Measurements from ENCODE around the gene CLHC1.

CLHC1 gene

GRCh38 chr2:55156984-55157383 is 75.1 kb downstream of the CLHC1 start:
- H3K27me3 ChIP-seq (ENCODE audit: insufficient read depth, low read length) = no peaks in the 10 kb centered on the region
- H3K79me2 ChIP-seq (ENCODE audit: control insufficient read depth, insufficient read depth, low read length, poor library complexity) = no peaks in the 10 kb centered on the region
- H3K4me3 ChIP-seq (ENCODE audit: low read depth, low read length) = no peak overlapping the region
- H3K4ac ChIP-seq (ENCODE audit: low read depth, low read length) = no peak overlapping the region
- no peak overlapping the region for H2BK12ac ChIP-seq (ENCODE audit: low read length)
- no peak overlapping the region for H3K23ac ChIP-seq (ENCODE audit: low read length)
- no peak overlapping the region for H3K14ac ChIP-seq (ENCODE audit: low read length)
- H2BK5ac ChIP-seq (ENCODE audit: low read depth, low read length, poor library complexity) = no peak overlapping the region
- no peak overlapping the region for H3K18ac ChIP-seq (ENCODE audit: low read length)
- no peaks in the 10 kb centered on the region for H3K36me3 ChIP-seq (ENCODE audit: control insufficient read depth in 1 of 2, insufficient read depth in 2 of 2, low read length in 2 of 2)
- H3K4me2 ChIP-seq (ENCODE audit: low read length) = no peak overlapping the region
- no peak overlapping the region for H4K91ac ChIP-seq (ENCODE audit: low read depth, low read length)
- H3K79me1 ChIP-seq (ENCODE audit: low read length) = no peaks in the 10 kb centered on the region
- H4K12ac ChIP-seq (ENCODE audit: low read depth, low read length) = no peak overlapping the region
- H3K4me1 ChIP-seq (ENCODE audit: control insufficient read depth in 1 of 2, insufficient read depth in 2 of 2, low read length in 2 of 2) = peaks cover 3 to 19% of the 10 kb centered on the region in 2 experiments
- no peak overlapping the region for H4K8ac ChIP-seq (ENCODE audit: low read depth, low read length)
- no peak overlapping the region for H2AFZ ChIP-seq (ENCODE audit: insufficient read depth, low read length, poor library complexity)
- H2AK5ac ChIP-seq (ENCODE audit: low read length) = no peak overlapping the region
- DNase-seq = no peak
- WGBS (ENCODE audit: extremely low coverage, insufficient coverage, insufficient read length) = no CpG with 5 or more reads among the region's 2 CpGs
- H2BK120ac ChIP-seq (ENCODE audit: insufficient read depth, low read length, poor library complexity) = no peak overlapping the region
- H3K27ac ChIP-seq (ENCODE audit: low read depth, low read length) = no peak overlapping the region
- H3K9me3 ChIP-seq (ENCODE audit: insufficient read depth, low read depth, low read length) = no peaks in the 10 kb centered on the region
- H3K9ac ChIP-seq (ENCODE audit: low read length) = no peak overlapping the region

- Histone ChIP-seq H3K23ac (ENCODE audit: low read length) (no peak overlapping the region), H3K4me2 (ENCODE audit: low read length) (peak overlapping the region; percentile 5), H2AFZ (ENCODE audit: insufficient read depth, low read length, poor library complexity) (no peak overlapping the region), H4K91ac (ENCODE audit: low read depth, low read length) (no peak overlapping the region), H3K4me3 (ENCODE audit: low read depth, low read length) (no peak overlapping the region), H3K4me1 (ENCODE audit: control insufficient read depth in 1 of 2, insufficient read depth in 2 of 2, low read length in 2 of 2) (peaks cover 3 to 19% of the 10 kb centered on the region in 2 experiments), H3K4ac (ENCODE audit: low read depth, low read length) (no peak overlapping the region), H2BK12ac (ENCODE audit: low read length) (no peak overlapping the region), H3K9me3 (ENCODE audit: insufficient read depth, low read depth, low read length) (no peaks in the 10 kb centered on the region), H2AK5ac (ENCODE audit: low read length) (no peak overlapping the region), H3K14ac (ENCODE audit: low read length) (no peak overlapping the region), H3K18ac (ENCODE audit: low read length) (no peak overlapping the region), H2BK120ac (ENCODE audit: insufficient read depth, low read length, poor library complexity) (no peak overlapping the region), H3K27ac (ENCODE audit: low read depth, low read length) (no peak overlapping the region), H3K79me2 (ENCODE audit: control insufficient read depth, insufficient read depth, low read length, poor library complexity) (no peaks in the 10 kb centered on the region), H3K36me3 (ENCODE audit: control insufficient read depth in 1 of 2, insufficient read depth in 2 of 2, low read length in 2 of 2) (no peaks in the 10 kb centered on the region), H2BK5ac (ENCODE audit: low read depth, low read length, poor library complexity) (no peak overlapping the region), H4K8ac (ENCODE audit: low read depth, low read length) (no peak overlapping the region), H3K27me3 (ENCODE audit: insufficient read depth, low read length) (no peaks in the 10 kb centered on the region), H3K79me1 (ENCODE audit: low read length) (no peaks in the 10 kb centered on the region), H4K12ac (ENCODE audit: low read depth, low read length) (no peak overlapping the region), H3K9ac (ENCODE audit: low read length) (no peak overlapping the region)
- WGBS (ENCODE audit: extremely low coverage, insufficient coverage, insufficient read length) = no CpG with 5 or more reads among the region's 2 CpGs
- no peak for DNase-seq
Measured at GRCh38 chr2:55156326-55156725, 75.8 kb downstream of the CLHC1 start.

- DNase-seq = no peak
- Histone ChIP-seq H2AFZ (ENCODE audit: insufficient read depth, low read length, poor library complexity) (no peak overlapping the region), H4K8ac (ENCODE audit: low read depth, low read length) (no peak overlapping the region), H3K23ac (ENCODE audit: low read length) (no peak overlapping the region), H3K27ac (ENCODE audit: low read depth, low read length) (no peak overlapping the region), H3K36me3 (ENCODE audit: control insufficient read depth in 1 of 2, insufficient read depth in 2 of 2, low read length in 2 of 2) (no peaks in the 10 kb centered on the region), H3K4me1 (ENCODE audit: control insufficient read depth in 1 of 2, insufficient read depth in 2 of 2, low read length in 2 of 2) (peaks cover 3 to 19% of the 10 kb centered on the region in 2 experiments), H3K9me3 (ENCODE audit: insufficient read depth, low read depth, low read length) (no peaks in the 10 kb centered on the region), H2BK12ac (ENCODE audit: low read length) (no peak overlapping the region), H3K4ac (ENCODE audit: low read depth, low read length) (no peak overlapping the region), H3K79me2 (ENCODE audit: control insufficient read depth, insufficient read depth, low read length, poor library complexity) (no peaks in the 10 kb centered on the region), H3K18ac (ENCODE audit: low read length) (no peak overlapping the region), H2BK120ac (ENCODE audit: insufficient read depth, low read length, poor library complexity) (no peak overlapping the region), H3K4me2 (ENCODE audit: low read length) (peak overlapping the region; percentile 5), H3K14ac (ENCODE audit: low read length) (no peak overlapping the region), H3K27me3 (ENCODE audit: insufficient read depth, low read length) (no peaks in the 10 kb centered on the region), H3K79me1 (ENCODE audit: low read length) (no peaks in the 10 kb centered on the region), H2AK5ac (ENCODE audit: low read length) (no peak overlapping the region), H2BK5ac (ENCODE audit: low read depth, low read length, poor library complexity) (no peak overlapping the region), H3K9ac (ENCODE audit: low read length) (no peak overlapping the region), H4K12ac (ENCODE audit: low read depth, low read length) (no peak overlapping the region), H3K4me3 (ENCODE audit: low read depth, low read length) (no peak overlapping the region), H4K91ac (ENCODE audit: low read depth, low read length) (no peak overlapping the region)
- no CpG with 5 or more reads among the region's 1 CpG for WGBS (ENCODE audit: extremely low coverage, insufficient coverage, insufficient read length)
Measured at GRCh38 chr2:55155764-55156281, 76.3 kb downstream of the CLHC1 start.

- Histone ChIP-seq H4K12ac (ENCODE audit: low read depth, low read length) (no peak overlapping the region), H3K4me3 (ENCODE audit: low read depth, low read length) (no peak overlapping the region), H3K36me3 (ENCODE audit: control insufficient read depth in 1 of 2, insufficient read depth in 2 of 2, low read length in 2 of 2) (no peaks in the 10 kb centered on the region), H2AFZ (ENCODE audit: insufficient read depth, low read length, poor library complexity) (no peak overlapping the region), H3K23ac (ENCODE audit: low read length) (no peak overlapping the region), H2BK12ac (ENCODE audit: low read length) (no peak overlapping the region), H3K79me2 (ENCODE audit: control insufficient read depth, insufficient read depth, low read length, poor library complexity) (no peaks in the 10 kb centered on the region), H3K9ac (ENCODE audit: low read length) (no peak overlapping the region), H3K4ac (ENCODE audit: low read depth, low read length) (no peak overlapping the region), H3K18ac (ENCODE audit: low read length) (no peak overlapping the region), H3K27me3 (ENCODE audit: insufficient read depth, low read length) (no peaks in the 10 kb centered on the region), H3K9me3 (ENCODE audit: insufficient read depth, low read depth, low read length) (no peaks in the 10 kb centered on the region), H2AK5ac (ENCODE audit: low read length) (no peak overlapping the region), H3K4me2 (ENCODE audit: low read length) (no peak overlapping the region), H4K8ac (ENCODE audit: low read depth, low read length) (no peak overlapping the region), H3K79me1 (ENCODE audit: low read length) (no peaks in the 10 kb centered on the region), H3K27ac (ENCODE audit: low read depth, low read length) (no peak overlapping the region), H3K4me1 (ENCODE audit: control insufficient read depth in 1 of 2, insufficient read depth in 2 of 2, low read length in 2 of 2) (peaks cover 3 to 19% of the 10 kb centered on the region in 2 experiments), H2BK5ac (ENCODE audit: low read depth, low read length, poor library complexity) (no peak overlapping the region), H3K14ac (ENCODE audit: low read length) (no peak overlapping the region), H2BK120ac (ENCODE audit: insufficient read depth, low read length, poor library complexity) (no peak overlapping the region), H4K91ac (ENCODE audit: low read depth, low read length) (no peak overlapping the region)
- no CpG with 5 or more reads among the region's 4 CpGs for WGBS (ENCODE audit: extremely low coverage, insufficient coverage, insufficient read length)
- no peak for DNase-seq
Measured at GRCh38 chr2:55155206-55155605, 76.9 kb downstream of the CLHC1 start.

All from trophoblast cell (in vitro differentiated cells and primary cell).